ENCODE data around the gene CATSPERD. TPM values are rescaled to one million over a fixed set of nuclear protein-coding genes. Genes with fewer than 3 reads are reported as not detected.

CATSPERD gene
- total RNA-seq, 1 donor from 2014 or later, result not detected

DNA sequence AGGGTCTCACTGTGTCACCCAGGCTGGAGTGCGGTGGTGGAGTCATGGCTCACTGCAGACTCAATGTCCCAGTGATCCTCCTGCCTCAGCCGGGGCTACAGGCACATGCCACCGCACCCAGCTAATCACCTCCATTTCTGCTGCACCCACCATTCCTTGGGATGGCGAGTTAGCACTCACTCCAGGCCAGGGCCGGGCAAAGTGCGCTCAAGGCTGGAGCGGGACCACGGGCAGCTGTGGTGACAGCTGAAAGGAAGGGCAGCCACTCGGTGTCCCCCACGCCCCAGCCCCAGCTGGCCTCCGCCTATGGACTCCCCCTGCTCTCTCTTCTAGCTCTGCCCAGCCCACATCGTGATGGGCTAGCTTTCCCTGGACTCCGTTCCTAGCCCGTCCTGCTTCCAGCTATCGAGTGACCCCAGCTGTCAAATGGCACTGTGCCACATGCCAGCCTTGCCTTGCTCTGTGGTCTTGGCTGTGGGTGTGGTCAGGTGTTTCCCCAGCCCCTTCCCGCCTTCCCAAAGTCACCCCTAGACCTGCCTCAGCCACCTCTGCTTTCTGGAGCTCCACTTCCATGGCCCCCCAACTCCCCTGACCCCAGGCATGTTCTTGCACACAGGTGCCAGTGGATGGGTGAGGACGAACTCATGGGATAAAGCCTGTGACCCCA is 44.2 kb upstream of the CATSPERD start:
- Histone ChIP-seq H3K36me3 (ENCODE audit: control insufficient read depth, insufficient read depth, low read length) (peaks cover 6% of the 10 kb centered on the region), H3K27me3 (ENCODE audit: control insufficient read depth, insufficient read depth, low read length) (no peaks in the 10 kb centered on the region), H3K4me3 (ENCODE audit: low read depth, low read length) (no peak overlapping the region)
- DNase-seq (ENCODE audit: low read depth), result no peak
- TF ChIP-seq, protein P1, sequence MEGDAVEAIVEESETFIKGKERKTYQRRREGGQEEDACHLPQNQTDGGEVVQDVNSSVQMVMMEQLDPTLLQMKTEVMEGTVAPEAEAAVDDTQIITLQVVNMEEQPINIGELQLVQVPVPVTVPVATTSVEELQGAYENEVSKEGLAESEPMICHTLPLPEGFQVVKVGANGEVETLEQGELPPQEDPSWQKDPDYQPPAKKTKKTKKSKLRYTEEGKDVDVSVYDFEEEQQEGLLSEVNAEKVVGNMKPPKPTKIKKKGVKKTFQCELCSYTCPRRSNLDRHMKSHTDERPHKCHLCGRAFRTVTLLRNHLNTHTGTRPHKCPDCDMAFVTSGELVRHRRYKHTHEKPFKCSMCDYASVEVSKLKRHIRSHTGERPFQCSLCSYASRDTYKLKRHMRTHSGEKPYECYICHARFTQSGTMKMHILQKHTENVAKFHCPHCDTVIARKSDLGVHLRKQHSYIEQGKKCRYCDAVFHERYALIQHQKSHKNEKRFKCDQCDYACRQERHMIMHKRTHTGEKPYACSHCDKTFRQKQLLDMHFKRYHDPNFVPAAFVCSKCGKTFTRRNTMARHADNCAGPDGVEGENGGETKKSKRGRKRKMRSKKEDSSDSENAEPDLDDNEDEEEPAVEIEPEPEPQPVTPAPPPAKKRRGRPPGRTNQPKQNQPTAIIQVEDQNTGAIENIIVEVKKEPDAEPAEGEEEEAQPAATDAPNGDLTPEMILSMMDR (IDR thresholded peaks at IDR 0.05; ENCODE audit: insufficient read depth, low read length, severe bottlenecking), result no peak
- FAIRE-seq, result no peak

DNA sequence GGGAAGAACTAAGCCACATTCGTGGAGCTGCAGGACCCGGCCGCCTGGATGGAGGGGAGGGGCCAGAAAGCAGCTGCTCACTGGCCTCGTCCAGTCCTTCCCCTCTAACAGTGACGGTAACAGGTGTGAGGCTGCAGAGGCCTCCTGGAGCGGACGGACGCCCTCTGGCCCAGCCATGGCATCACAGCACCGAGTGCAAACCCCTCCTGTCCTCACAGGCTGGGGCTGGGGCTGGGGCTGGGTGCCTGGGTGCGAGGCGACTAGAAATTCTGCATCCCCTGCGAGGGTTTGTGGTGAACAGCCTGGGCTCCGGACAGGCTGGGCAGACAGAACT is 43.7 kb upstream of the CATSPERD start:
- H3K4me3 ChIP-seq (ENCODE audit: low read depth, low read length), result no peak overlapping the region
- peaks cover 6% of the 10 kb centered on the region for H3K36me3 ChIP-seq (ENCODE audit: control insufficient read depth, insufficient read depth, low read length)
- TF ChIP-seq, protein P1 (IDR thresholded peaks at IDR 0.05; ENCODE audit: insufficient read depth, low read length, severe bottlenecking), result no peak
- DNase-seq (ENCODE audit: low read depth) (no peak), FAIRE-seq (no peak)
- H3K27me3 ChIP-seq (ENCODE audit: control insufficient read depth, insufficient read depth, low read length), result no peaks in the 10 kb centered on the region

DNA sequence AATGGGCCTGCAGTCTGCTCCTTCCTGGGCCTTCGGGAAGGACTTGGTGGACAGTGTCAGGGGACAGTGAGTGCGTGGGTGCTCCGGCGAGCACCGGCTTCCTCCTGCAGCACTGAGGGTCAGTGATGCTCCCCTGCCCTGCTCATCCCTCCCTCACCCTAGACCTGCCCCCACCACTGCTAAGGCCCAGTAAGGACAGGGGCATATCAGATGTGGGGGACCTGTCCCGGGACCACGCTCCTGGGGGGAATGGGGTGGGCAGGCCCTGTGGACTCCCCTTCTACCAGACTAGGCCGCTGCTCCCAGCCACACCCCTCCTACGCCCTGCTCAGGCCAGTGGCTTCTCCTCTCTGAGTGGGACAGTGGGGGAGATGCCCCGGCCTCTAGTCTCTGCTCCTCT is 43.3 kb upstream of the CATSPERD start:
- H3K36me3 ChIP-seq (ENCODE audit: control insufficient read depth, insufficient read depth, low read length), result peaks cover 5% of the 10 kb centered on the region
- no peak for FAIRE-seq
- no peaks in the 10 kb centered on the region for H3K27me3 ChIP-seq (ENCODE audit: control insufficient read depth, insufficient read depth, low read length)
- no peak overlapping the region for H3K4me3 ChIP-seq (ENCODE audit: low read depth, low read length)
- no peak for DNase-seq (ENCODE audit: low read depth)
- TF ChIP-seq, protein P1 (IDR thresholded peaks at IDR 0.05; ENCODE audit: insufficient read depth, low read length, severe bottlenecking), result no peak

DNA sequence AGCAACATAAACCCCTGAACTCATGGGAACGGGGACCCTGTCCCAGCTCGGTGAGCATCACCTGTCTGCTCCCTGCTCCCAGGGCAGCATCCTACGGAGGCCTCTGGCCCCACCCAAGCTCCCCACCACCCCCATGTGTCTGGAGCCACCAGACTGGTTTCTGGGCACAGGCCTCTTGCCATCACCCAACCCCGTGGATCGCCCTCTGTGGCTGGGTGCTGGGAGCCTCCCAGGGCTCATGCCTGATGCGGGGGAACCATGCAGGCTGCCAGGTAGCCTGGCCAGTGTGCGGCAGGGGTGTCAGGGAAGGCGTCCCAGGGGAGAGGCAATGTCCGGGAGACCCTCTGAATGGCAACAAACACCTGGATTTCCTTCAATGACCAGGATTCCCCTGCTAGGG is 42.9 kb upstream of the CATSPERD start:
- no peak for FAIRE-seq
- TF ChIP-seq, protein P1 (IDR thresholded peaks at IDR 0.05; ENCODE audit: insufficient read depth, low read length, severe bottlenecking), result no peak

DNA sequence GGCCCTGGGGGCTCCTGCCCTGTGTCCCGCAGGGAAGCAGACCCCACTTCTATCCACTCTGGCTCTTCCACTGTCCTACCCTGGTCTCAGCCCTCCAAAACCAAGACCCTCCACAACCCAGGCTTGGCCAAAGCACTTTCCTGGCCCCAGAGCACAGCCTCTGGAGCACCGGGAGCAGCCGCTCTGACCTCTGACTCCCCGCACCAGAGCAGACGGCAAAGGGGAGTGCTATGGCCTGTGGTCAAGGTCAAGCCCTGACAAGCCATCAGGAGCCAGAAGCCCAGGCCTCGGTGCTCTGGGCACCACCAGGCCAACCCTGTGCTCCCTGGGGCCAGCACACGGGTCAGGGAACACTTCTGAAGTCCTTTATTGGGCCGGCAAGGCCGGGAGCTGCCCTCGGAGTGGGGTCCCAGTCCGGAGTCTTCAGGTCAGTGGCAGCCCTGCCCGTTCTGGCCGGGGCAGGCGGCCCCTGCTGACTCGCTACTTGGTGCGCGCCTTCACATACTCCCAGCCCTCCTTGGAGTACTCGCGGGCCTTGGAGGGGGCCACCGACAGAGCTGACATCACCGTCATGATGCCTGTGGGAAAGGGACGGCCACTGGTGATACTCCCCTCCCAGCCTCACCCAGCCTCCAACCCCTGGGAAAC is 42.2 kb upstream of the CATSPERD start:
- TF ChIP-seq, protein P1 (IDR thresholded peaks at IDR 0.05; ENCODE audit: insufficient read depth, low read length, severe bottlenecking), result no peak
- no peak for DNase-seq (ENCODE audit: low read depth)
- no peak overlapping the region for H3K4me3 ChIP-seq (ENCODE audit: low read depth, low read length)
- no peaks in the 10 kb centered on the region for H3K27me3 ChIP-seq (ENCODE audit: control insufficient read depth, insufficient read depth, low read length)
- peaks cover 5% of the 10 kb centered on the region for H3K36me3 ChIP-seq (ENCODE audit: control insufficient read depth, insufficient read depth, low read length)
- FAIRE-seq, result no peak

More for the DNA sequence above, 42.9 kb upstream of the CATSPERD start:
- Histone ChIP-seq H3K27me3 (ENCODE audit: control insufficient read depth, insufficient read depth, low read length) (no peaks in the 10 kb centered on the region), H3K36me3 (ENCODE audit: control insufficient read depth, insufficient read depth, low read length) (peaks cover 5% of the 10 kb centered on the region), H3K4me3 (ENCODE audit: low read depth, low read length) (no peak overlapping the region)
- no peak for DNase-seq (ENCODE audit: low read depth)

Measured in bronchial epithelial cell (primary cell).